Measurements from ENCODE around the gene AKAP13.
"Not testable (repeated sequence)": the region's sequence is repeated elsewhere in the genome, so short reads cannot be mapped to it uniquely, and the experiment has no call there.

AKAP13 gene

GRCh38 chr15:85340852-85341251 is 39.6 kb upstream of the AKAP13 start:
- Histone ChIP-seq H3K27ac (no peak overlapping the region), H3K9ac (no peak overlapping the region), H3K36me3 (no peaks in the 10 kb centered on the region), H4K20me1 (no peaks in the 10 kb centered on the region), H3K4me3 (no peak overlapping the region), H3K27me3 (no peaks in the 10 kb centered on the region), H3K4me2 (no peak overlapping the region), H3K9me3 (no peaks in the 10 kb centered on the region), H3K4me1 (no peaks in the 10 kb centered on the region)
- no peak for TF ChIP-seq Cebpa-rat (IDR thresholded peaks at IDR 0.05)

- not testable (repeated sequence) for H3K4me2 ChIP-seq, H3K27ac ChIP-seq, H3K9ac ChIP-seq, H3K36me3 ChIP-seq, H3K4me1 ChIP-seq, H3K9me3 ChIP-seq, H4K20me1 ChIP-seq, H3K4me3 ChIP-seq, H3K27me3 ChIP-seq
Observed at GRCh38 chr15:85342163-85342562, 38.2 kb upstream of the AKAP13 start.

- H3K4me2 ChIP-seq, H3K27ac ChIP-seq, H3K4me1 ChIP-seq, H4K20me1 ChIP-seq, H3K9ac ChIP-seq, H3K36me3 ChIP-seq, H3K4me3 ChIP-seq, H3K27me3 ChIP-seq, H3K9me3 ChIP-seq: not testable (repeated sequence)
Observed at GRCh38 chr15:85343443-85343842, 37.0 kb upstream of the AKAP13 start.

DNA sequence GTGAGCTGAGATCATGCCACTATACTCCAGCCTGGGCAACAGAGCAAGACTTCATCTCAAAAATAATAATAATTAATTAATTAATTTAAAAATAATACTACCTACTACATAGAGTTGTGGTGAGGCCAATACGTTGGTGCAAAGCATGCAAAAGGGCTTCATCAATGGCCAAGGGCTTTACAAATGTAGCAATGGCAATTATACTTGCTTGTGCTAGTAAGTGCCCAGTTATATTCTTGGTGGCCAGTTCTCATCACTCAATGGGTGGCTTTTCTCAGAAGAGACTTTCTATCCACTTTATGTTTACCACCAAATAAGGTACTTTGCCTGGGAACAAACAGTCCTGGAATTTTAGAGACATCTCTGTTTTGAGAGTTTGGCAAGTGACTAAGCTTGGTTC is 36.2 kb upstream of the AKAP13 start:
- not testable (repeated sequence) for H3K9ac ChIP-seq, H3K4me2 ChIP-seq

GRCh38 chr15:85344653-85345114 is 35.7 kb upstream of the AKAP13 start:
- not testable (repeated sequence) for H3K36me3 ChIP-seq, H3K9me3 ChIP-seq, H3K4me3 ChIP-seq, H4K20me1 ChIP-seq, H3K9ac ChIP-seq, H3K4me2 ChIP-seq, H3K27ac ChIP-seq, H3K4me1 ChIP-seq, H3K27me3 ChIP-seq

More for the DNA sequence above, 36.2 kb upstream of the AKAP13 start:
- not testable (repeated sequence) for H3K4me1 ChIP-seq, H3K27me3 ChIP-seq, H3K36me3 ChIP-seq, H4K20me1 ChIP-seq, H3K4me3 ChIP-seq, H3K9me3 ChIP-seq, H3K27ac ChIP-seq

DNA sequence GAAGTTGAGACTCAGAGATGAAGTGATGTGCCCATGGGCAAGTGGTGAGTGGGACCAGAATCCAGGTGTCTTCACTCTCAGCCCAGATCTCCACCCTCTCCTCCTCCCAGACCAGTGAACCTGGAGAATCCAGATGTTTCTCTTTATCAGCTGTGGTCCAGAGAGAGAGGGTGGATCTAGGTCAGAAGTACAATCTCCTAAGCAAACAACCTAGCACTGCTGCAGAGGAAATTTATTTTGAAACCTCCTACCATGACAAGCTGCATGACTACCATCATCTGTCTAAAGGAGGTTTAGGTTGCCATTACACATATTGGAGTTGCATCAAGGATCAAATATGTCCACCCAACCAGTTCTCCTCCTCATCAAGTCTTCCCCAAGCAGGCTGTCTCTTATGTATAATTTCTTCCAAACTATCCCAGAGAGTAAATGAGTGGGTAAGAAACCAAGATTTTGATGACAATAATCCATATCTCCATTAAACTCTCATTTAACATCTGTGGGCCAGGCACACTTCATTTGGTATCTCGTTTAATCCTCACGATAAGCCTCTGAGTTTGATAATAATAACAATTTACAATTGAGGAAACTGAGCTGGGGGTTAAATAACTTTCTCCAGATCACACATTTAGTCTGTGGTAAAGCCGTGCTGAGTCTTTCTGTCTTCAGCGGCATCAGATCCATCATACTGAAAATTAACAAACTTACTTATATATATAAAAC is 35.0 kb upstream of the AKAP13 start:
- H3K36me3 ChIP-seq, H3K4me1 ChIP-seq, H3K4me3 ChIP-seq, H4K20me1 ChIP-seq, H3K27ac ChIP-seq, H3K4me2 ChIP-seq, H3K9me3 ChIP-seq, H3K27me3 ChIP-seq, H3K9ac ChIP-seq: not testable (repeated sequence)

- not testable (repeated sequence) for H3K27me3 ChIP-seq, H3K27ac ChIP-seq, H3K9ac ChIP-seq, H3K4me3 ChIP-seq, H4K20me1 ChIP-seq, H3K4me2 ChIP-seq, H3K9me3 ChIP-seq, H3K36me3 ChIP-seq, H3K4me1 ChIP-seq
Observed at GRCh38 chr15:85346462-85347084, 33.8 kb upstream of the AKAP13 start.

DNA sequence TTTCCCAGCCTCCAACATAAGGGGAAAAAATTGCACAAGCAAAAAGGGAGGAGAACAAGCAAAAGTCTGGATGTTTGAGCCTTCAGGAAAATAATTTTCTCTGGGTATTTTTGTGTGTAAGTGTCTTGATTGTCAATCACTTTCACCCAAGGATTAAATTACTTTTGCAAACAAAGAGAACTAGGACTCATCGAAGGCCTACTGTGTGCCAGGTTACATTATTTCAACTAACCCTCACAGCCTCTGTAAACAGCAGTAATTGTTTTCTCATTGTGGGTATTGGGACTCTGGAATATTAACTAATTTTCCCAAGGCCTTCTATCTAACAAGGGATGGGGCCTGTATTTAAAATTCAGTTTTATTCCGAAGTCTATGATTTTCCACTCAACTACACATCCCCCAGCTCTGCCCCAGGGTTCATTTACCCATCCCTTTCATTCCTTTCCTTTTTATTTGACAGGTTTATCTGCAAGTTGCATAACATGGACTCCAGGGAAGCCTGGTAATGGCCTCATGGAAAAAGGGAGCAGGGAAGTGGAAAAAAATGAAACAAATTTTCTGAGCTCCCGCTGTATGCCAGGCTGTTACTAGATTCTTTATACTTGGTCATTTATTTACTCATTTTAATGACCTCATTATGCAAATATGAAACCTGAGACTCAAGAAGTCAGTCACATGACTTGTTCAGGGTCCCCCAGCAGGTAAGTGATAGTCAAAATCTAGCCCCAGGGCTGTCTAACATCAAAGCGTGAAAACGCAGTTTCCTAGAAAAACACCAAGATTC is 32.9 kb upstream of the AKAP13 start:
- not testable (repeated sequence) for H3K9ac ChIP-seq, H3K27me3 ChIP-seq, H3K27ac ChIP-seq, H3K36me3 ChIP-seq, H3K4me1 ChIP-seq, H4K20me1 ChIP-seq, H3K4me2 ChIP-seq, H3K9me3 ChIP-seq, H3K4me3 ChIP-seq

GRCh38 chr15:85348048-85348766 is 32.2 kb upstream of the AKAP13 start:
- H3K4me1 ChIP-seq, H3K36me3 ChIP-seq, H4K20me1 ChIP-seq, H3K9ac ChIP-seq, H3K4me2 ChIP-seq, H3K27ac ChIP-seq, H3K4me3 ChIP-seq, H3K27me3 ChIP-seq, H3K9me3 ChIP-seq: not testable (repeated sequence)

- H3K9ac ChIP-seq, H3K4me1 ChIP-seq, H3K36me3 ChIP-seq, H4K20me1 ChIP-seq, H3K27ac ChIP-seq, H3K4me3 ChIP-seq, H3K9me3 ChIP-seq, H3K4me2 ChIP-seq, H3K27me3 ChIP-seq: not testable (repeated sequence)
Observed at GRCh38 chr15:85349062-85349461, 31.3 kb upstream of the AKAP13 start.

Measured in BLaER1 (cell line).